Trophoblast cell (in vitro differentiated cells and primary cell): ENCODE data around the gene AURKA.
A peak's percentile ranks its signal among the peaks of the same experiment; 100 is the strongest.
"Not testable (repeated sequence)": the region's sequence is repeated elsewhere in the genome, so short reads cannot be mapped to it uniquely, and the experiment has no call there.

Experiments used
- DNase-seq, 2 donors: peaks; one replicate each; pipeline ENCODE4 v3.0.0-alpha.2; 2016
- H2AFZ ChIP-seq: 2 replicates; pipeline ENCODE4 v1.6.1; 2013; ENCODE audit warnings: low read length, moderate library complexity, mild to moderate bottlenecking; ENCODE audit not compliant: insufficient read depth, poor library complexity
- H2AK5ac ChIP-seq: 2 replicates; pipeline ENCODE4 v1.6.1; 2013; ENCODE audit warnings: mild to moderate bottlenecking, low read length
- H2BK120ac ChIP-seq: 2 replicates; pipeline ENCODE4 v1.6.1; 2013; ENCODE audit warnings: low read length, mild to moderate bottlenecking, moderate library complexity; ENCODE audit not compliant: insufficient read depth, poor library complexity
- H2BK12ac ChIP-seq: 2 replicates; pipeline ENCODE4 v1.6.1; 2013; ENCODE audit warnings: mild to moderate bottlenecking, low read length, moderate library complexity
- H2BK5ac ChIP-seq: 2 replicates; pipeline ENCODE4 v1.6.1; 2013; ENCODE audit warnings: low read length, low read depth, moderate library complexity, mild to moderate bottlenecking; ENCODE audit not compliant: poor library complexity
- H3K14ac ChIP-seq: 2 replicates; pipeline ENCODE4 v1.6.1; 2013; ENCODE audit warnings: mild to moderate bottlenecking, low read length
- H3K18ac ChIP-seq: 2 replicates; pipeline ENCODE4 v1.6.1; 2013; ENCODE audit warnings: mild to moderate bottlenecking, low read length
- H3K23ac ChIP-seq: 2 replicates; pipeline ENCODE4 v1.6.1; 2013; ENCODE audit warnings: low read length
- H3K27ac ChIP-seq: 2 replicates; pipeline ENCODE4 v1.5.1; 2013; ENCODE audit warnings: low read depth, mild to moderate bottlenecking, inconsistent platforms, low read length, moderate library complexity
- H3K27me3 ChIP-seq: 2 replicates; pipeline ENCODE4 v1.6.1; 2013; ENCODE audit warnings: inconsistent platforms, mild to moderate bottlenecking, low read length, moderate library complexity; ENCODE audit not compliant: insufficient read depth
- H3K36me3 ChIP-seq, 2 experiments: 1 replicate in 1 of 2; 2 replicates in 1 of 2; pipeline ENCODE4 v1.6.1; 2013; ENCODE audit warnings: low read length in 2 of 2, mild to moderate bottlenecking in 2 of 2, moderate library complexity in 1 of 2; ENCODE audit not compliant: insufficient read depth in 2 of 2, control insufficient read depth in 1 of 2
- H3K4ac ChIP-seq: 2 replicates; pipeline ENCODE4 v1.6.1; 2013; ENCODE audit warnings: low read depth, mild to moderate bottlenecking, low read length, moderate library complexity
- H3K4me1 ChIP-seq, 2 experiments: 1 replicate in 1 of 2; 2 replicates in 1 of 2; pipeline ENCODE4 v1.6.1; 2013; ENCODE audit warnings: low read length in 2 of 2, mild to moderate bottlenecking in 2 of 2, moderate library complexity in 1 of 2; ENCODE audit not compliant: insufficient read depth in 2 of 2, control insufficient read depth in 1 of 2
- H3K4me2 ChIP-seq: 2 replicates; pipeline ENCODE4 v1.6.1; 2013; ENCODE audit warnings: inconsistent platforms, mild to moderate bottlenecking, low read length, moderate library complexity
- H3K4me3 ChIP-seq: 2 replicates; pipeline ENCODE4 v1.5.1; 2013; ENCODE audit warnings: mild to moderate bottlenecking, low read depth, low read length, inconsistent platforms
- H3K79me1 ChIP-seq: one replicate; pipeline ENCODE4 v1.6.1; 2013; ENCODE audit warnings: low read length
- H3K79me2 ChIP-seq: 2 replicates; pipeline ENCODE4 v1.6.1; 2013; ENCODE audit warnings: low read length, mild to moderate bottlenecking; ENCODE audit not compliant: control insufficient read depth, insufficient read depth, poor library complexity
- H3K9ac ChIP-seq: 2 replicates; pipeline ENCODE4 v1.6.1; 2013; ENCODE audit warnings: mild to moderate bottlenecking, low read length
- H3K9me3 ChIP-seq: 2 replicates; pipeline ENCODE4 v1.6.1; 2013; ENCODE audit warnings: low read depth, mild to moderate bottlenecking, control low read depth, inconsistent platforms, low read length; ENCODE audit not compliant: insufficient read depth
- H4K12ac ChIP-seq: 2 replicates; pipeline ENCODE4 v1.6.1; 2013; ENCODE audit warnings: low read depth, mild to moderate bottlenecking, low read length, moderate library complexity
- H4K8ac ChIP-seq: 2 replicates; pipeline ENCODE4 v1.6.1; 2013; ENCODE audit warnings: low read depth, mild to moderate bottlenecking, low read length, moderate library complexity
- H4K91ac ChIP-seq: one replicate; pipeline ENCODE4 v1.6.1; 2013; ENCODE audit warnings: low read depth, mild to moderate bottlenecking, low read length, moderate library complexity
- WGBS: extraction: QIAGEN DNeasy Blood & Tissue Kit; methylation state at CpG from one replicate; pipeline ENCODE4 v1.1.7; 2013; ENCODE audit warnings: missing lambda C conversion rate; ENCODE audit not compliant: insufficient read length, insufficient coverage; ENCODE audit errors: extremely low coverage; 5-methylcytosine and 5-hydroxymethylcytosine counted together

Gene AURKA

DNA sequence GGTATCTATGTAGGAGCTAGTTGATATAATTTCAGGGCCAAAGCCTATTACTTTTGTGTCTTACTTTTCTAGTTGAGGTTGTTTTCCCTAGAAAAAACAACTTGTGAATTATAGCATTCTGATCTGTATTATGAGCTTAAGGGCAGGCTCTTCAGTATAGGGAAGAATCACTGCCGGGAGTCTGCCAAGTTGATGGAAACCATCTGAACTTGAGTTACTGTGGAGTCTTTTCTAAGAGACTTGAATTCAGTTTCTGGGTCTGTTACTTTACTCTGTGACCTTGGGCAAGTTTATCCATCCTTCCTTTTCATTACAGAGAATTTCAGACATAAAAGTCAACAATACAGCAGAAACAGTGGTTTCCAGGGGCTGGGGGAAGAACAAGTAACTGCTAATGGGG is 17.9 kb upstream of the AURKA start:
- DNase-seq, result no peak
- Histone ChIP-seq H3K4me1 (no peaks in the 10 kb centered on the region), H3K4ac (no peak overlapping the region), H2AFZ (no peak overlapping the region), H3K36me3 (peaks cover 14 to 19% of the 10 kb centered on the region in 2 experiments), H2BK5ac (no peak overlapping the region), H4K12ac (no peak overlapping the region), H4K8ac (no peak overlapping the region), H4K91ac (no peak overlapping the region), H3K79me1 (no peaks in the 10 kb centered on the region), H3K4me3 (no peak overlapping the region), H3K14ac (no peak overlapping the region), H2BK120ac (no peak overlapping the region), H3K18ac (no peak overlapping the region), H3K9me3 (no peaks in the 10 kb centered on the region), H3K23ac (no peak overlapping the region), H3K4me2 (no peak overlapping the region), H2BK12ac (no peak overlapping the region), H2AK5ac (no peak overlapping the region), H3K79me2 (no peaks in the 10 kb centered on the region), H3K9ac (no peak overlapping the region), H3K27me3 (no peaks in the 10 kb centered on the region), H3K27ac (no peak overlapping the region)
- no CpG with 5 or more reads among the region's 1 CpG for WGBS

DNA sequence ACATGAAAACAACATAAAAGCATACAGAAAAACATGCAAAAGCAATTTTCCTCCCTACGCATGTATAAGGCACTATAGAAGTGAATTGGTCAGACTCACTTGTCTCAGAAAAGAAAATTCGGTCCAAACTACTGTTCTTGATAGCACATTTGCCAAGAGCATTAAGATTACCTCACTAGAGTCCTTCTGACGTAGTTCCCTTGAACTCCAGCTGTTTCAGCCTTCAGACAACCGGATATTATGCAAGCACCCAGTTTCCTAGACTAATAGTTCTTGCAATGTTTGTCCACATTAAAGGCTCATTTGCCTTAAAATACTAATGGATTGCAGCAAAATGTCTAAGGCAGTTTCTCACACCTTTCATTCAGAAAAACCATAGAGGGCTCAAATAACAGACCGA is 17.5 kb upstream of the AURKA start:
- H3K14ac ChIP-seq, result no peak overlapping the region
- H3K4me1 ChIP-seq, result no peaks in the 10 kb centered on the region
- H2AK5ac ChIP-seq, result no peak overlapping the region
- no peak overlapping the region for H3K23ac ChIP-seq
- no peak overlapping the region for H3K4ac ChIP-seq
- no peak overlapping the region for H3K18ac ChIP-seq
- H3K9ac ChIP-seq, result no peak overlapping the region
- no peak overlapping the region for H3K4me2 ChIP-seq
- H3K79me2 ChIP-seq, result no peaks in the 10 kb centered on the region
- no peak overlapping the region for H3K4me3 ChIP-seq
- H2BK12ac ChIP-seq, result no peak overlapping the region
- DNase-seq, result no peak
- peaks cover 14 to 19% of the 10 kb centered on the region in 2 experiments for H3K36me3 ChIP-seq
- no peaks in the 10 kb centered on the region for H3K27me3 ChIP-seq
- no peak overlapping the region for H2BK120ac ChIP-seq
- H3K9me3 ChIP-seq, result no peaks in the 10 kb centered on the region
- no CpG with 5 or more reads among the region's 5 CpGs for WGBS
- H2BK5ac ChIP-seq, result no peak overlapping the region
- H4K12ac ChIP-seq, result no peak overlapping the region
- H2AFZ ChIP-seq, result no peak overlapping the region
- H4K91ac ChIP-seq, result no peak overlapping the region
- no peak overlapping the region for H4K8ac ChIP-seq
- no peaks in the 10 kb centered on the region for H3K79me1 ChIP-seq
- no peak overlapping the region for H3K27ac ChIP-seq

- Histone ChIP-seq H2AFZ (no peak overlapping the region), H2AK5ac (no peak overlapping the region), H2BK12ac (no peak overlapping the region), H3K27me3 (no peaks in the 10 kb centered on the region), H3K14ac (no peak overlapping the region), H4K91ac (no peak overlapping the region), H3K79me2 (no peaks in the 10 kb centered on the region), H3K79me1 (no peaks in the 10 kb centered on the region), H3K23ac (no peak overlapping the region), H3K4ac (no peak overlapping the region), H3K9ac (no peak overlapping the region), H2BK120ac (no peak overlapping the region), H3K36me3 (peaks cover 22 to 29% of the 10 kb centered on the region in 2 experiments), H3K4me3 (no peak overlapping the region), H3K4me1 (no peaks in the 10 kb centered on the region), H2BK5ac (no peak overlapping the region), H3K18ac (no peak overlapping the region), H4K12ac (no peak overlapping the region), H4K8ac (no peak overlapping the region), H3K4me2 (no peak overlapping the region), H3K27ac (no peak overlapping the region), H3K9me3 (peaks cover 2% of the 10 kb centered on the region)
- WGBS, result no CpG with 5 or more reads among the region's 3 CpGs
- no peak for DNase-seq
Measured at GRCh38 chr20:56406910-56407309, 14.9 kb upstream of the AURKA start.

- not testable (repeated sequence) for H2BK5ac ChIP-seq, H3K18ac ChIP-seq, H3K4me3 ChIP-seq, H3K9ac ChIP-seq, H3K14ac ChIP-seq, H3K79me2 ChIP-seq, H2BK12ac ChIP-seq, H2AFZ ChIP-seq, H3K27me3 ChIP-seq, H4K91ac ChIP-seq, H3K4me2 ChIP-seq, H3K23ac ChIP-seq, H3K4ac ChIP-seq, H3K4me1 ChIP-seq, H4K8ac ChIP-seq, H3K27ac ChIP-seq, H3K9me3 ChIP-seq, H2AK5ac ChIP-seq, H4K12ac ChIP-seq, H3K79me1 ChIP-seq, H2BK120ac ChIP-seq
- peak; percentile 77 to 94 for DNase-seq
- no CpG with 5 or more reads among the region's 12 CpGs for WGBS
- H3K36me3 ChIP-seq, result peaks cover 23 to 32% of the 10 kb centered on the region in 2 experiments
Measured at GRCh38 chr20:56405356-56405755, 13.3 kb upstream of the AURKA start.
